ENCODE results near the gene ZNF662. TPM values are rescaled to one million over a fixed set of nuclear protein-coding genes. Genes with fewer than 3 reads are reported as not detected.

ZNF662 gene
- polyA plus RNA-seq, 6 donors from 2014 or later, result not detected

DNA sequence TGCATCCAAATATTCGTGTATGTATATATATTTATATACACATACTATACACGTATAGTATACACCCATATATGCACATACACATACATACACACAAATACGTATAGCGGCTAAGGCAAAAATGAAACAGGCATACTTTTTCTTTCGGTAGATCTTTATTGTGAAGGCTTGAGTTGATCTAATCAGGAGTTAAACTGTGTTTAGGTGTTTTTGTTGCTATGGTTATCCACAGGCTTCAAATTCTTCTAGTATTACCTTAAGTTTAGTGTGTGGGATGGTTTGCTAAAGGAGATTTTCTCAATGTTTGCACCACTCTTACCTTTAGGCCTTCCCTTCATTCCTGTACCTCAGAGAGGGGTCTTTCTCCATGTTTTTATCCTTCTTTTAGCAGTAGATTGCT is 28.2 kb downstream of the ZNF662 start:
- no peak for ATAC-seq (ENCODE audit: low read depth in 2 of 2)
- Mint-ChIP-seq H3K36me3 (no peaks in the 10 kb centered on the region), H3K4me3 (no peak overlapping the region), H3K27me3 (peaks cover 17 to 31% (median 20%) of the 10 kb centered on the region in 3 donors), H3K27ac (no peak overlapping the region), H3K9me3 (no peaks in the 10 kb centered on the region), H3K4me1 (no peaks in the 10 kb centered on the region)
- no peak for DNase-seq

DNA sequence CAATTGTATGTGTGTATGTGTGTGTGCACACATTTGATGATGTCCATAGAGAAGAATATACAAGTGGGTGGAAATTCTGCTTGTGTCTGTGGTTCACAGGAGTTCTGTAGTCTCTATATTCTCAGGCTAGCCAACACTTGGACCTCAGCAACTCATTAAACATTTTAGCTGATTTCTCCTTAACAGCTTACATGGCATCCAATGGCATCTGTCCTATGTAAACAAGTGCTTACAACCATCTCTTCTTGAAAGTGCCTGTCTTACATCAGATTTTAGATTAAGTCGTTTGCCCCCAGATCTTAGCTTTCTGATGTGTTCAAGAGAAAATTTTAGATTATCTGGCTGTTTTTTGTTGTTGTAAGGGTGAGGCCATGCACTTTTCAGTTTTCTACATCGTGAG is 29.0 kb downstream of the ZNF662 start:
- H3K4me1 Mint-ChIP-seq, result no peaks in the 10 kb centered on the region
- no peak overlapping the region for H3K4me3 Mint-ChIP-seq
- ATAC-seq (ENCODE audit: low read depth in 2 of 2) (no peak), DNase-seq (no peak)
- no peaks in the 10 kb centered on the region for H3K36me3 Mint-ChIP-seq
- H3K9me3 Mint-ChIP-seq, result no peaks in the 10 kb centered on the region
- H3K27ac Mint-ChIP-seq, result no peak overlapping the region
- peaks cover 17 to 36% (median 19%) of the 10 kb centered on the region in 3 donors for H3K27me3 Mint-ChIP-seq

DNA sequence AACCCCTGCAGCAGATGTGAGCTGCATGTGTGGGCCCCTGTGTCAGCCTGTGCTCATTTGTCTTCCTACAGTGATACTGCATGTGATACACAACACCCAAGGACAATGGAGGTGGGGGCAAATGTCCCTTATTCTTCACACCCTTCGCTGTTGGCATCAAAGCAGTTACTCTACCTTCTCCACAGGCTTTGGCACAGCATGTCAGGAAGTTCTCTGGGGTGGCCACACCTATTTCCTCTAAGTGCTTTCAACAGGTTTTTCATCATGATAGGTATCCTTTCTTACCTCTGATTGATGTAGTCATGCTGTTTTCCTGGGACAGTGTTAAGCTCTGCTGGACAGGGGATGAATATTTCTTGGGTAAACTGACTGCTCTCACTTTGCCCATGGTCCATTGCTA is 29.5 kb downstream of the ZNF662 start:
- Mint-ChIP-seq H3K4me3 (no peak overlapping the region), H3K27me3 (peaks cover 17 to 36% (median 23%) of the 10 kb centered on the region in 3 donors), H3K27ac (no peak overlapping the region), H3K36me3 (no peaks in the 10 kb centered on the region), H3K9me3 (no peaks in the 10 kb centered on the region), H3K4me1 (no peaks in the 10 kb centered on the region)
- no peak for ATAC-seq (ENCODE audit: low read depth in 2 of 2)
- no peak for DNase-seq

DNA sequence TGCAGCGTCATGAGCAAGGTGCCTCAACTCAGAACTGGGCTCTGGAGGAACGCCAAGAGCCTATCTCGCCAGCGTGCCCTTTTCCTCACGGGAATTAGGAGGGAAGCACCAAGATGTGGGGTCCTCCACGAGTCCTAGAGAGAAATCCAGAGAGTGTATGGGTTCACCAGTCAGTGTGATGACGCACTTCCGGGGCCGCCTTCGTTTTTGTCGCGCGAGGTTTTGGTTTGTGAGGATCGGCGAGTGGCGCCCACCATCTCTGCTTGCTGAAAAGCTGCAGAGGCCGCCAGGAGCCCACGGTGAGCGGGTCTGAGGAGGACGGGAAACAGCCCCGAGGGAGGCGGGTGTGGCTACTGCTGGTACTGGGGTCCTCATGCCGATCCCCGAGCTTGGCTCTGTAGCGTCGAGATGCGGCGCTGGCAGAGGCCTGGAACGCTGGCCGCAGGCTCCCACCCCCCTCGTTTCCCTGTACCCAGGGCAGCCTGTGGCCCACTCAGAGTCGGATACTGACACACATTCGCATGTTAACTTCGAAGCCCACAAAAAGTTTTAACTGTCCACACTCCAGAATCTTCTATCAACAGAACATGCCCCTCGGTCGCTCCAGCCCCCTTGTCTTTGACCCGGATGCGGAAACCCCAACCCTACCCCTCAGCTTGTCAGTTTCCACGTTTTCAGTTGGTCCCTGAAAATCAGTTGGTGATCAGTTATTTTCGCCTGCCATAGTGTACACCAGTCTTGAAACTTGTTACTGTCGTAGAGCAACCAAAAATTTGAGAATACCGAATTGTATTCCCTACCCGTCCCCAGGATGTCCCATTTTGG is 30.4 kb downstream of the ZNF662 start:
- no peak for DNase-seq
- H3K4me3 Mint-ChIP-seq, result peak overlapping the region in 6 of 8 donors; percentile 13 to 75 (median 49)
- peak overlapping the region in 1 of 6 donors; percentile 14 for H3K27ac Mint-ChIP-seq
- H3K27me3 Mint-ChIP-seq, result peaks cover 12 to 32% (median 28%) of the 10 kb centered on the region in 3 donors
- H3K9me3 Mint-ChIP-seq, result no peaks in the 10 kb centered on the region
- no peak for ATAC-seq (ENCODE audit: low read depth in 2 of 2)
- H3K4me1 Mint-ChIP-seq, result no peaks in the 10 kb centered on the region
- no peaks in the 10 kb centered on the region for H3K36me3 Mint-ChIP-seq

DNA sequence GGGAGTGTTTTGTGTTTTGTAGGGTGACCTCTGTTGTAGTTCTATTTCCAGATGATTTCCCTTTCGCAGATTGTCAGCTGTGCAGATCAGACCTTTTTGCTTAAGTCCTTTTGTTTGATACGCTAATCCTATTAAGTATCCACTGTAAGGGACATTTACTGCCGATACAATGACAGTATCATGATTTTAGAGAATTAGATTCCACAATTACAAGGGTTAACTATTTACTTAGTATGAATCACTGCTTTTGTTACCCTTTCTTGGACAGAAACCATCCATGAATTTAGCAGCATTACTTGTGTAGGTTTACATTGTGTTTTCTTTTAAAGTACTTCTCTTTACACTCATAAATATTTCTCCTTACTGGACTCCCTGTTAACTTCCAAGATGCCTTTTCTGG is 31.4 kb downstream of the ZNF662 start:
- H3K4me3 Mint-ChIP-seq, result no peak overlapping the region
- no peaks in the 10 kb centered on the region for H3K9me3 Mint-ChIP-seq
- no peaks in the 10 kb centered on the region for H3K4me1 Mint-ChIP-seq
- no peaks in the 10 kb centered on the region for H3K36me3 Mint-ChIP-seq
- H3K27me3 Mint-ChIP-seq, result peaks cover 12 to 37% (median 32%) of the 10 kb centered on the region in 3 donors
- H3K27ac Mint-ChIP-seq, result no peak overlapping the region
- no peak for DNase-seq
- no peak for ATAC-seq (ENCODE audit: low read depth in 2 of 2)

DNA sequence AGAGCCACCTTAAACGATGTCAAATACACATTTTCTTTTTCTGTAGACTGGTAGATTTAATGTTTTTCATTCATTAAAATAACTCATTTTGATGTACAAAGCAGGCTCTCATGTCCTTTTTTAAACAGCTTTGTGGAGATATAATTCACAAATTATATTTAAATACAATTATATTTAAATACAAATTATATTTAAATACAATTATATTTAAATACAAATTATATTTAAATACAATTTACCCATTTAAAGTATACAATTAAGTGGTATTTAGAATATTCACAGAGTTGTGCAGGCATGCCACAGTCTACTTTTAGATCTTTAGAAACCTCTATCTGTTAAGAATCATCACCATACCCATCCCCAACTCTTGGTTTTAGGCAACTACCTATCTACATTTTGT is 36.8 kb downstream of the ZNF662 start:
- H3K4me1 Mint-ChIP-seq, result no peaks in the 10 kb centered on the region

DNA sequence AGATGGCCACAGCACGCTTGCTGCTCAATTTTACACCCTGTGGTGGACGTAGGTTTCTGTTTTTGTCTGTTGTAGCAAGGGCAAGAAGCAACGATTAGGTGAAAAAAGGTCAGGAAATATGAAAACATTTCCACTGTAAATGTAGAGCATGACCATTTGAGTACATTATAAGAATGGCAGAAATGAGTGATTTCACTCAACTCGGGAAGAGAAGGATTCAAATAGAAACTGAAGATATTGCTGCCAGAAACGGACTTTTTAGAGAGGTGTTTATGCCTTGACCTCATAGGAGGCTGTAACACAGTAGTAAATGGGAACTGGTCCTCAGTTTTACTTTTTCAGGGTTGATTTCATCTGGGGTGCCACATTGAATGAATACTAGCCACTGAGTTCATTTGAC is 40.1 kb downstream of the ZNF662 start:
- Mint-ChIP-seq H3K4me3 (no peak overlapping the region), H3K9me3 (no peaks in the 10 kb centered on the region), H3K36me3 (no peaks in the 10 kb centered on the region), H3K27ac (no peak overlapping the region), H3K27me3 (peaks cover 7 to 29% (median 15%) of the 10 kb centered on the region in 3 donors), H3K4me1 (no peaks in the 10 kb centered on the region)
- DNase-seq (no peak), ATAC-seq (ENCODE audit: low read depth in 2 of 2) (no peak)

More for the DNA sequence above, 36.8 kb downstream of the ZNF662 start:
- ATAC-seq (ENCODE audit: low read depth in 2 of 2), result no peak
- H3K4me3 Mint-ChIP-seq, result no peak overlapping the region
- H3K36me3 Mint-ChIP-seq, result no peaks in the 10 kb centered on the region
- DNase-seq, result no peak
- peaks cover 6 to 29% (median 11%) of the 10 kb centered on the region in 3 donors for H3K27me3 Mint-ChIP-seq
- no peaks in the 10 kb centered on the region for H3K9me3 Mint-ChIP-seq
- no peak overlapping the region for H3K27ac Mint-ChIP-seq

DNA sequence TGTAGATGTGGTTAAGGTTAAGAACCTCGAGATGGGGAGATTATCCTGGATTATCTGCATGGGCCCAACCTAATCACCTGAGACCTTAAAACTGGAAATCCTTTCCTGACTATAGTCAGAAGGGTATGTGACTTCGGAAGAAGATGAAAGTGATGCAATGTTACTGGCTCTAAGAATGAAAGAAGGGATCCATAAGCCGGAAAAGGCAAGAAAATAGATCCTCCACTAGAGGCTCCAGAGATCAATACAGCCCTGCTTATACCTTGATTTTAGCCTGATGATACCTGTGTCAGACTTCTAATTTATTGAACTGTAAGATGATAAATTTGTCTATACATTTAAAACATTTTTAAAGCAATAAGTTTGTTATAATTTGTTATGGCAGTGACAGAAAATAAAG is 51.6 kb downstream of the ZNF662 start:
- Mint-ChIP-seq H3K27ac (no peak overlapping the region), H3K4me1 (no peaks in the 10 kb centered on the region), H3K36me3 (no peaks in the 10 kb centered on the region), H3K27me3 (peaks cover 11 to 18% (median 18%) of the 10 kb centered on the region in 3 donors), H3K4me3 (no peak overlapping the region), H3K9me3 (peaks cover 0 to 9% (median 0%) of the 10 kb centered on the region in 7 donors)
- no peak for DNase-seq
- ATAC-seq (ENCODE audit: low read depth in 2 of 2), result no peak

DNA sequence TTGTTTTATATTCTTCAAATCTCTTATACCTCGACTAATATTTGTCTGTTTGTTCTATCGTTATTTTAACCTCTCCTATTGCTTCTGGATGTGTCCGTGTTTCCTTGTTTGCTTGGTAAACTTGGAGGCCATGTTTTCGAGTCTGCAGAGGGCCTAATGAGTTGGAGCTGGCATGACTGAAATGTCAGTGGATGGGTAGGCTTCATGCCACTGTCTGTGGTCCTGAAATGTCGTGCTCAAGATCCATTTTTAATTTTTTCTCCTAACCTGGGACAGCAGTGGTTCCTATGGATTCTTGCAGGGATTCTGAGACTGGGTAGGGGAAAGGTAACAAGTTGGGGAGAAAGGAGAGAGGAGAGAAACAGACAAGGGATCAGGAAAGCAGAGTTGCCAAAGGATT is 54.3 kb downstream of the ZNF662 start:
- no peak overlapping the region for H3K4me3 Mint-ChIP-seq
- DNase-seq (no peak), ATAC-seq (ENCODE audit: low read depth in 2 of 2) (no peak)
- peaks cover 10 to 20% (median 18%) of the 10 kb centered on the region in 3 donors for H3K27me3 Mint-ChIP-seq
- peaks cover 0 to 4% (median 0%) of the 10 kb centered on the region in 7 donors for H3K9me3 Mint-ChIP-seq
- H3K36me3 Mint-ChIP-seq, result no peaks in the 10 kb centered on the region
- H3K4me1 Mint-ChIP-seq, result no peaks in the 10 kb centered on the region
- H3K27ac Mint-ChIP-seq, result no peak overlapping the region

DNA sequence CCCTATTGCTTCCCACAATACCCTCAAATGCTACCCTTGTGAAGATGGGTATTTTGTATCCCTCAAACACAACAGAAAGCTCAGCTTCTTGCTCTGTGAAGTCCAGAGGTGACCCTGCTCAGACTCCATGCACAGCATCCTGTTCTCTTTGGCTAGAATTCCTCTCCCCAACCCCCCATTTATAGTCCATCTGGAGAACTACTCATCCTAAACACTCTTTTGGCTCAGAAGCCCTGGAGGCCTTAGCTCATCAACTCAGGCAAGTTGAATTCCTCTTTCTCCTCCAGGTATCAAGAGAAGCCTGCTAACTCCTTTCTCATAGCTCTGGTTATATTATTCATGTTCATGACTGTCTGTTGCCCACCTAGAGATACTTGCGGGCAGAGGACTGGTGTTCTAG is 54.8 kb downstream of the ZNF662 start:
- Mint-ChIP-seq H3K27ac (no peak overlapping the region), H3K9me3 (no peaks in the 10 kb centered on the region), H3K36me3 (no peaks in the 10 kb centered on the region), H3K4me1 (no peaks in the 10 kb centered on the region), H3K27me3 (peaks cover 10 to 20% (median 18%) of the 10 kb centered on the region in 3 donors), H3K4me3 (no peak overlapping the region)
- ATAC-seq (ENCODE audit: low read depth in 2 of 2), result no peak
- DNase-seq, result no peak

DNA sequence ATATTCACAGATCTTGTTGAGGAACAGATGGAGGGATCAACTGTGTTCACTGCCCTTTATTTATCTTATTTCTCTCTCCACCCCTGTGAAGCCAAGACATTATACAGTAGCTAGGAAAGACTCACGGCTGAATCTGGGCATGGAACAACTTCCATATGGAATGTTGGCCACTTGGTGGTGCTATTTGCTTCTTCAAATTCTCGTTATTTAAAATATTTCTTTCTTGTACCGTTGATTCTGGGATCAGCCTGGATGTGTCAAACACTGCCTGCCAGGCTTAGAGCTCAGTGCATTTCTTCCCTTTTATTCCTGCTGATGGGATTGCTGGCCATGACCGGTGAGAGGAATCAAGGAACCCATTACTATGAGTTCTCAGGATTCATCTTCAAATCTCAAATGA is 55.7 kb downstream of the ZNF662 start:
- H3K4me1 Mint-ChIP-seq, result no peaks in the 10 kb centered on the region
- no peaks in the 10 kb centered on the region for H3K9me3 Mint-ChIP-seq
- no peak overlapping the region for H3K27ac Mint-ChIP-seq
- peaks cover 10 to 20% (median 18%) of the 10 kb centered on the region in 3 donors for H3K27me3 Mint-ChIP-seq
- no peak for ATAC-seq (ENCODE audit: low read depth in 2 of 2)
- no peak for DNase-seq
- no peaks in the 10 kb centered on the region for H3K36me3 Mint-ChIP-seq
- no peak overlapping the region for H3K4me3 Mint-ChIP-seq

DNA sequence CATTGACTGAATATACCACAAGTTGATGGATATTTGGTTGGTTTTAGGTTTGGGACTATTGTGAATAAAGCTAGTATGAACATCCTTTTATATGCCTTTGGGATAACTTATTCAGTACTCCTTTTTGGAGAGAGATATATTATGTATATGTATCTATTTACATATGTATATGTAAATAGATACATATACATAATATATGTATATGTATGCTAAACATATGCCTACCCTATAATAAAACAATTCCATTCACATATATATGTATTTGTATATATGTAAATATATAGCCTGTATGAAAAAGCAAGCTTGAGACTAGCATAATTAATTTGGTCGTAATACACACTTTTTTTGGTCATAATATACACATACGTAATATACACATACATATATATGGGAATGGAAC is 57.3 kb downstream of the ZNF662 start:
- Mint-ChIP-seq H3K4me1 (no peaks in the 10 kb centered on the region), H3K4me3 (no peak overlapping the region), H3K36me3 (no peaks in the 10 kb centered on the region), H3K27me3 (peaks cover 15 to 25% (median 19%) of the 10 kb centered on the region in 3 donors), H3K9me3 (no peaks in the 10 kb centered on the region), H3K27ac (no peak overlapping the region)
- DNase-seq (no peak), ATAC-seq (ENCODE audit: low read depth in 2 of 2) (no peak)

DNA sequence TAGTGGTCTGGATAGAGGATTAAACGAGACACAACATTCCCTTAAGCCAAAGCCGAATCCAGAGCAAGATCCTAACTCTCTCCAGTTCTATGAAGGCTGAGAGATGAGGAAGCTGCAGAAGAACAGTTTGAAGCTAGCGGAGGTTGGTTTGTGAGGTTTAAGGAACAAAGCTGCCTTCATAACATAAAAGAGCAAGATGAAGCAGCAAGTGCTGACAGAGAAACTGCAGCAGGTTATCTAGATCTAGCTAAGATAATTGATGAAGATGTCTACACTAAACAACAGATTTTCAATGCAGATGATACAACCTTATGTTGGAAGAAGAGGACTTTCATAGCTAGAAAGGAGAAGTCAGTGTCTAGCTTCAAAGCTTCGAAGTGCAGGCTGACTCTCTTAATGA is 58.3 kb downstream of the ZNF662 start:
- no peak for DNase-seq
- Mint-ChIP-seq H3K36me3 (no peaks in the 10 kb centered on the region), H3K4me3 (no peak overlapping the region), H3K9me3 (no peaks in the 10 kb centered on the region), H3K27ac (no peak overlapping the region), H3K4me1 (no peaks in the 10 kb centered on the region), H3K27me3 (peaks cover 15 to 30% (median 26%) of the 10 kb centered on the region in 3 donors)
- no peak for ATAC-seq (ENCODE audit: low read depth in 2 of 2)

Data from naive B cell (primary cell).